VCaP (cell line): Measurements from ENCODE around the gene TUBGCP6.

Experiments
- H3K27ac ChIP-seq: fragments of 450-650 bp; 2 replicates; pipeline ENCODE4 v1.5.1; 2017
- CTCF ChIP-seq: fragments of 450-650 bp; conservative IDR thresholded peaks from 2 replicates; pipeline ENCODE4 v1.5.1; 2017; ENCODE audit warnings: mild to moderate bottlenecking, moderate library complexity

Gene TUBGCP6

GRCh38 chr22:50289151-50289941 is 44.5 kb upstream of the TUBGCP6 start:
- no peak for TF ChIP-seq CTCF
- no peak overlapping the region for H3K27ac ChIP-seq

- no peak for TF ChIP-seq CTCF
- H3K27ac ChIP-seq: no peak overlapping the region
Observed at GRCh38 chr22:50287731-50288130, 42.9 kb upstream of the TUBGCP6 start.

GRCh38 chr22:50286701-50287318 is 42.0 kb upstream of the TUBGCP6 start:
- no peak overlapping the region for H3K27ac ChIP-seq
- no peak for TF ChIP-seq CTCF

GRCh38 chr22:50286275-50286674 is 41.5 kb upstream of the TUBGCP6 start:
- no peak overlapping the region for H3K27ac ChIP-seq
- TF ChIP-seq CTCF: no peak

GRCh38 chr22:50285568-50286229 is 40.9 kb upstream of the TUBGCP6 start:
- H3K27ac ChIP-seq: no peak overlapping the region
- no peak for TF ChIP-seq CTCF

GRCh38 chr22:50284479-50284878 is 39.7 kb upstream of the TUBGCP6 start:
- TF ChIP-seq CTCF: no peak
- H3K27ac ChIP-seq: no peak overlapping the region

- no peak overlapping the region for H3K27ac ChIP-seq
- no peak for TF ChIP-seq CTCF
Observed at GRCh38 chr22:50283821-50284220, 39.0 kb upstream of the TUBGCP6 start.
